Measurements from ENCODE around the gene SCP2D1. TPM values are rescaled to one million over a fixed set of nuclear protein-coding genes. Genes with fewer than 3 reads are reported as not detected.

The SCP2D1 gene
- total and polyA plus RNA-seq, 9 donors, result not detected

DNA sequence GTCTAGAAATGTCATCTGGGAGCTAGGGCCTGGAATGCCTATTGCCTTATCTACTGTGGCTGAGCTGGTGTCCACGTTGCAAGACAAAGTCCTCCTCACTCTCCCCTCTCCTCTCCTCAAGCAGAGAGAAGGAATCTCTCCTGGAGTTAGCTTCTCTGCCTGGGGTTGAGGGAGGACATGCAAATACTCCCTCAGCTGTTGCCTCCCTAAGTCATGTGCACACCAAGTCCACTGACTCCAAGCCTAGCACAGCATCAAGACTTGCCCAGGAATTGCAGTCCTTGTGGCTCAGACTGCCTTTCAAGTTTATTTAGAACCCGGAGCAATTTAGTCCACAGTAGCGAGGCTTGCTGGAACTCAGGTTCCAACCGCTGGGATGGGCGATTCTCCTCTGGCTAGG is 38.0 kb upstream of the SCP2D1 start:
- H3K4me1 ChIP-seq (ENCODE audit: insufficient read depth), result no peaks in the 10 kb centered on the region
- H3K36me3 ChIP-seq, result no peaks in the 10 kb centered on the region
- no peak overlapping the region for H3K27ac ChIP-seq
- no peak for TF ChIP-seq EP300 (IDR thresholded peaks at IDR 0.05)
- WGBS, 3 donors, result 81 to 86% (median 82%) methylated on average over 5 of the region's 5 CpGs
- H3K9me3 ChIP-seq, result no peaks in the 10 kb centered on the region
- intact Hi-C loops (cut with DNase I), result no loop called here
- no peaks in the 10 kb centered on the region for H3K27me3 ChIP-seq
- no peak overlapping the region for H3K4me3 ChIP-seq
- no peak for DNase-seq

DNA sequence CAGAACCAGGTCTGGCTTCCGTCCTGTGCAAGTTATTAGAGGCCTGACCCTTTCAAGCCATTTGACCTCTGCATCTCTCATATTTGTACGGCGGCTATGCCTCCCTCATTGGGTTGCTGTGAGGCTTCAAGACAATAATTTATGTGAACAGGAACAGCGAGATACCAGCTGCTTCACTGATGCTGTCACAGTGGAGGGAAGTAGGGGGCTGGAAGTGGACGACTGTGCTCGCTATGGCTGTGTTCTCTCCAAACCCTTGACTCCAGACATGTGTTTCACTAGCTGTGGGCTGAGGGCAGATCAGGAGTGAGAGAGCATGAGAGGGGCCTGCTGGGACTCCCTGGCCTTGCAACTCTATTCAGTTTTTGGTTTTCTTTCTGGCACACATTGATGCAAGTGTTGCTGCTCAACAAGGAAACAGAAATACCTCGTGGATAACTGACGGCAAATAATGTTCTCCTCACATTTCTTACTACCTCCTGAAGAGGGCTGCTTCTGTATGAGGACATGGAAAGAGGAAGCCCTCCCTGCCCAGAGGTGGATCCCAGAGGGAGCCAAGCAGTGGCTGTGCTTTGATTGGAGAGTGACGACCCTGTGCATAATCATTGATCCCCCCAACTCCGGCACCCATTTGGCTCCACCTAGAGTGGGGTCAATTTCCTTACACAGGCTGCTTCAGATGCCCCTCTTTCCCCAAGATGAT is 34.7 kb upstream of the SCP2D1 start:
- 54 to 63% (median 57%) methylated on average over 10 of the region's 10 CpGs for WGBS, 3 donors
- Histone ChIP-seq H3K27me3 (no peaks in the 10 kb centered on the region), H3K9me3 (no peaks in the 10 kb centered on the region), H3K36me3 (no peaks in the 10 kb centered on the region), H3K4me3 (no peak overlapping the region), H3K27ac (no peak overlapping the region), H3K4me1 (ENCODE audit: insufficient read depth) (no peaks in the 10 kb centered on the region)
- DNase-seq, result no peak
- TF ChIP-seq, protein P1, sequence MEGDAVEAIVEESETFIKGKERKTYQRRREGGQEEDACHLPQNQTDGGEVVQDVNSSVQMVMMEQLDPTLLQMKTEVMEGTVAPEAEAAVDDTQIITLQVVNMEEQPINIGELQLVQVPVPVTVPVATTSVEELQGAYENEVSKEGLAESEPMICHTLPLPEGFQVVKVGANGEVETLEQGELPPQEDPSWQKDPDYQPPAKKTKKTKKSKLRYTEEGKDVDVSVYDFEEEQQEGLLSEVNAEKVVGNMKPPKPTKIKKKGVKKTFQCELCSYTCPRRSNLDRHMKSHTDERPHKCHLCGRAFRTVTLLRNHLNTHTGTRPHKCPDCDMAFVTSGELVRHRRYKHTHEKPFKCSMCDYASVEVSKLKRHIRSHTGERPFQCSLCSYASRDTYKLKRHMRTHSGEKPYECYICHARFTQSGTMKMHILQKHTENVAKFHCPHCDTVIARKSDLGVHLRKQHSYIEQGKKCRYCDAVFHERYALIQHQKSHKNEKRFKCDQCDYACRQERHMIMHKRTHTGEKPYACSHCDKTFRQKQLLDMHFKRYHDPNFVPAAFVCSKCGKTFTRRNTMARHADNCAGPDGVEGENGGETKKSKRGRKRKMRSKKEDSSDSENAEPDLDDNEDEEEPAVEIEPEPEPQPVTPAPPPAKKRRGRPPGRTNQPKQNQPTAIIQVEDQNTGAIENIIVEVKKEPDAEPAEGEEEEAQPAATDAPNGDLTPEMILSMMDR (IDR thresholded peaks at IDR 0.05), result no peak
- TF ChIP-seq EP300 (IDR thresholded peaks at IDR 0.05) (no peak), POLR2A (IDR thresholded peaks at IDR 0.05) (no peak)
- intact Hi-C loops (cut with DNase I), result no loop called here

DNA sequence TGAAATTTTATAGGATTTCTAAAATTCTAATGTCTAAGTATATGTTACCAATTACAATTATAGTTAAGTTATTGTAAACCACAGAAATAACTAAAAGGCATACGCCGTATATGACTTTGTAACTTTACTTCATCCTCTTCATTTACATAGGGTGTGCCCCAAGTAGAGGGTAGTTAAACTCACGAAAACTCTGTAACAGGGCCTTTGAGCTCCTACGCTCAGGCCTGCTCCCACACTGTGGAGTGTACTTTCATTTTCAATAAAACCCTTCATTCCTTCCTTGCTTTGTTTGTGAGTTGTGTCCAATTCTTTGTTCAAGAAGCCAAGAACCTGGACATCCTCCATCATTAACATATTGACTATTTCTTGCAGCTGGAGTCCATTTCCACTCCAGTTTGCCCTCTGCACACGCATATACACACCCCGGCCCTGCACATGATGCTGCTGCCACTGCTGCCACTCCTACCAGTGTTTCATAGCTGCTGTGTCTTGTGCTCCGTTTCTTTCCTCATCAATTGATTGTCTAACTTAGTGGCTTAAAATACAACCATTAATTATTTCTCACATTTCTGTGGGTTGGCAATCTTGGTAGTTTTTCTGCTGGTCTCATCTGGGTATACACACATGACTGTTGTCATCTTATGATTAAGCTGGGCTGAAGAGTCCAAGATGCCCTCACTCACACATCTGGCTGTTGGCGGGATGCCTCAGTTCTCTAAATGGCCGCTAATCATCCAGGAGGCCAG is 33.0 kb upstream of the SCP2D1 start:
- no peaks in the 10 kb centered on the region for H3K4me1 ChIP-seq (ENCODE audit: insufficient read depth)
- WGBS, 3 donors, result 74 to 81% (median 79%) methylated on average over 9 of the region's 9 CpGs
- H3K9me3 ChIP-seq, result no peaks in the 10 kb centered on the region
- DNase-seq, result no peak
- H3K4me3 ChIP-seq, result no peak overlapping the region
- no peak overlapping the region for H3K27ac ChIP-seq
- intact Hi-C loops (cut with DNase I), result no loop called here
- TF ChIP-seq, protein P1 (IDR thresholded peaks at IDR 0.05), result no peak
- no peak for TF ChIP-seq POLR2A (IDR thresholded peaks at IDR 0.05)
- TF ChIP-seq EP300 (IDR thresholded peaks at IDR 0.05), result no peak
- no peaks in the 10 kb centered on the region for H3K36me3 ChIP-seq
- H3K27me3 ChIP-seq, result no peaks in the 10 kb centered on the region

GRCh38 chr20:18781509-18781908 is 32.1 kb upstream of the SCP2D1 start:
- intact Hi-C loops (cut with DNase I), result no loop called here

More at GRCh38 chr20:18781509-18781908, 32.1 kb upstream of the SCP2D1 start:
- DNase-seq, result no peak
- H3K27me3 ChIP-seq, result no peaks in the 10 kb centered on the region
- no peaks in the 10 kb centered on the region for H3K9me3 ChIP-seq
- H3K36me3 ChIP-seq, result no peaks in the 10 kb centered on the region
- 80 to 94% (median 85%) methylated on average over 3 of the region's 3 CpGs for WGBS, 3 donors
- H3K4me1 ChIP-seq (ENCODE audit: insufficient read depth), result no peaks in the 10 kb centered on the region
- TF ChIP-seq, protein P1 (IDR thresholded peaks at IDR 0.05), result no peak
- TF ChIP-seq EP300 (IDR thresholded peaks at IDR 0.05), result no peak
- TF ChIP-seq POLR2A (IDR thresholded peaks at IDR 0.05), result no peak
- H3K4me3 ChIP-seq, result no peak overlapping the region
- no peak overlapping the region for H3K27ac ChIP-seq
